ENCODE data around the gene LEF1.

LEF1 gene

DNA sequence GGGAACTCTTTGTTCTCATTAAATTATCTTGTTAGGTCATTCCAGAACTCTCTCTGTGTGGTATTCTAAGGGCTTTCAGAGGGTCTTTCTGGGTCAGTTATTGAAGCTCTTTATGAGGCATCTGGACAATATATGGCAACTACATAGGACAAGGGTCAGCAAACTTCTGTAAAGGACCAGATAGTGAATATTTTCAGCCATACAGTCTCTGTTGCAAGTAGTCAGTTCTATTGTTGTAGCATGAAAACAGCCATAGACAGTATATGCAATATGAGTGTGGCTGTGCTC is 143.9 kb downstream of the LEF1 start:
- TF ChIP-seq SIN3A (IDR thresholded peaks at IDR 0.05; ENCODE audit: borderline replicate concordance, insufficient read depth, low read length): no peak
- TF ChIP-seq POLR2AphosphoS5 (IDR thresholded peaks at IDR 0.05; ENCODE audit: low read depth, low read length): no peak

DNA sequence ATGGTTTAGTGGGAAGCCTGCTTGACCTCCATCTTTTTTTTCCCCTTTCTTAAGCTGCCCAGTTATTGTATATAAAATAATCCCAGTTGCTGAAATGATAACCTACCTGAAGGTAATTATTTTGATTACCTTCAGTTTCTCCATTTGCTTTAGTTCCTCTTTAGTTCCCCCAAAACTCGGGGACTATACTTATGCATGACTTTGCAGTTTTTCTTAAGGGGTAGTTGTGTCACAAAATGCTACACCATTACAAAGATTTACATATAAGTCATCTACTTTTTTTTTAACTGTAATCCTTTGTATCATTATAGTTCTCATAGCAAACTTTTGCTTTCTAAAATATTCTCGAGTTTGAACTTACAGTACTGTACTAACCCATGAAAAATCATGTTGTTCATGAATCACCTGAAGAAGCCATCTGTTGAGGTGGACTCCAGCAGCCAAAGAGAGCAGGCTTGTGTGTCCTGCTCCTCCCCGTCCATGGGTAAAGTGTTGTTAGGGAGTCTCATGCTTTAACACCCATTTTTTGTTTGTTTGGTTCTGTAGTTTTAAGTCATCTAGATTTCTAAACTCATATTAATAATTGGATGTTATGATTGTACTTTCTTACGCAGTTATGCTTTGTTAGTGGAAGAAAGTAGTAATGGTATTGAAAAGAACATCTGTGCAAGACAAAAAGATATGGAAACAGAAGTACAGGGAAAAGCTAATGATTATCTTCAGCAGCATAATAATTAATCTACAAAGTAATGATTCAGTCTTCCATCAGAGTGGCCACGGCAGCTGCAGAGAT is 144.5 kb downstream of the LEF1 start:
- TF ChIP-seq POLR2AphosphoS5 (IDR thresholded peaks at IDR 0.05; ENCODE audit: low read depth, low read length) (no peak), TAF1 (IDR thresholded peaks at IDR 0.05; ENCODE audit: borderline replicate concordance, insufficient read depth, low read length) (no peak), SIN3A (IDR thresholded peaks at IDR 0.05; ENCODE audit: borderline replicate concordance, insufficient read depth, low read length) (no peak), FOXP2 (optimal IDR thresholded peaks at IDR 0.05; ENCODE audit: borderline replicate concordance, extremely low read depth, extremely low read length, insufficient read depth) (no peak)
- TF ChIP-seq, protein P1, sequence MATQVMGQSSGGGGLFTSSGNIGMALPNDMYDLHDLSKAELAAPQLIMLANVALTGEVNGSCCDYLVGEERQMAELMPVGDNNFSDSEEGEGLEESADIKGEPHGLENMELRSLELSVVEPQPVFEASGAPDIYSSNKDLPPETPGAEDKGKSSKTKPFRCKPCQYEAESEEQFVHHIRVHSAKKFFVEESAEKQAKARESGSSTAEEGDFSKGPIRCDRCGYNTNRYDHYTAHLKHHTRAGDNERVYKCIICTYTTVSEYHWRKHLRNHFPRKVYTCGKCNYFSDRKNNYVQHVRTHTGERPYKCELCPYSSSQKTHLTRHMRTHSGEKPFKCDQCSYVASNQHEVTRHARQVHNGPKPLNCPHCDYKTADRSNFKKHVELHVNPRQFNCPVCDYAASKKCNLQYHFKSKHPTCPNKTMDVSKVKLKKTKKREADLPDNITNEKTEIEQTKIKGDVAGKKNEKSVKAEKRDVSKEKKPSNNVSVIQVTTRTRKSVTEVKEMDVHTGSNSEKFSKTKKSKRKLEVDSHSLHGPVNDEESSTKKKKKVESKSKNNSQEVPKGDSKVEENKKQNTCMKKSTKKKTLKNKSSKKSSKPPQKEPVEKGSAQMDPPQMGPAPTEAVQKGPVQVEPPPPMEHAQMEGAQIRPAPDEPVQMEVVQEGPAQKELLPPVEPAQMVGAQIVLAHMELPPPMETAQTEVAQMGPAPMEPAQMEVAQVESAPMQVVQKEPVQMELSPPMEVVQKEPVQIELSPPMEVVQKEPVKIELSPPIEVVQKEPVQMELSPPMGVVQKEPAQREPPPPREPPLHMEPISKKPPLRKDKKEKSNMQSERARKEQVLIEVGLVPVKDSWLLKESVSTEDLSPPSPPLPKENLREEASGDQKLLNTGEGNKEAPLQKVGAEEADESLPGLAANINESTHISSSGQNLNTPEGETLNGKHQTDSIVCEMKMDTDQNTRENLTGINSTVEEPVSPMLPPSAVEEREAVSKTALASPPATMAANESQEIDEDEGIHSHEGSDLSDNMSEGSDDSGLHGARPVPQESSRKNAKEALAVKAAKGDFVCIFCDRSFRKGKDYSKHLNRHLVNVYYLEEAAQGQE (IDR thresholded peaks at IDR 0.05; ENCODE audit: insufficient read depth in 1 of 2, low read depth in 2 of 2, low read length in 2 of 2): no peak

DNA sequence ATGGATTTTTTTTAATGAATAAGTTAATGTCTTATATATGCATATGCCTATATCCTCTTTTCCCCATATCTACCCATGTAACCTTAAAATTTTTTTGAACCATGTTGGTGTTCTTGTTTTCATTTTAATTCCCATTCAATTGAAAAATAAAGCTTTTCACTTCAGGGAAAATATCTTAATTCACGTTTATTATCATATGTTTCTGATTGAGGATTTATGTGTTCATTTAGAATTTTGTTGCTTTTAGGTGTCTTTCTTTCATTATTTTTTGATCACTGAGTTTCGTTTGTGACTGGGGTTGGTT is 149.9 kb downstream of the LEF1 start:
- no peak for TF ChIP-seq TAF1 (IDR thresholded peaks at IDR 0.05; ENCODE audit: borderline replicate concordance, insufficient read depth, low read length)

DNA sequence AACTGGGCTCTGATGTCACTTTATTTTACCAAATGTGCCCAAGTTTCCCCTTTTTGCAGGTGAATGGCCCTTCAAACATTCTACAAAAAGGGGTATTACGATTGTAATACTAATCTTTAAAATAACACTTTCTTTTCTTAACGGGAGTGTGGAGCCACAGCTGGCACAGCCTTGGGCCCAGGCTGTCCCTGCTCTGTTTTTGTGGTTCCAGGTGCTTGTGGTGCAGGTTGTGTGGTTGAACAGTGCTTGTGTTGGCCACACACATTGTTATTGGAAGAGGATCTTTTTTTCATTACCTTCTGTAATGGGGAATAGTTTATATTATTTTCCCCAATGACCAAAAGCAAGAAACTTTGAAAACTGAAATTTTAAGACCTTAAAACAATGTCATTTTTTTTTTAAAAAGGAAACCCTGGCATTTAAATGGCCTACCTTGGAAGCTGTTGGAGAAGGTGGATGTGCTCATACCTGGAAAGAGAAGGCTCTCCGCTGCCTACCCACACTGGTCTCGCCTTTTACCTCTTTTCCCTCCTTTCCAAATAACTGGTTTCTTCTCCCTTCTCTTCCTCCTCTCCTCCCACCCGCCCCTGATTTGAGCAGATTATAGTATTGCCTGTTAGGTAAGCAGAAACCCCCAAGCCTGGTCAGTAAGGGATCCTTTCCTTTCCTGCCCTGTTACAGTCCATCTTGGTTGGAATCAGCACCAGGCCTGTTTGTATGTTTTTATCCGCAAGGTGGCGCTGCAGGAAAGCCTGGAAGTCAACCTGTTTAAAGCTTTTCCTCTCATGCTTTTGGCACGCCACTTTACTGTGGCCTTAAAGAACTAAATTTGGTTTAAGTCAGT is 150.5 kb downstream of the LEF1 start:
- TF ChIP-seq, protein P1 (IDR thresholded peaks at IDR 0.05; ENCODE audit: insufficient read depth in 1 of 2, low read depth in 2 of 2, low read length in 2 of 2): no peak
- TF ChIP-seq POLR2AphosphoS5 (IDR thresholded peaks at IDR 0.05; ENCODE audit: low read depth, low read length): no peak
- no peak for TF ChIP-seq TAF1 (IDR thresholded peaks at IDR 0.05; ENCODE audit: borderline replicate concordance, insufficient read depth, low read length)
- TF ChIP-seq FOXP2 (optimal IDR thresholded peaks at IDR 0.05; ENCODE audit: borderline replicate concordance, extremely low read depth, extremely low read length, insufficient read depth): no peak
- TF ChIP-seq SIN3A (IDR thresholded peaks at IDR 0.05; ENCODE audit: borderline replicate concordance, insufficient read depth, low read length): no peak

DNA sequence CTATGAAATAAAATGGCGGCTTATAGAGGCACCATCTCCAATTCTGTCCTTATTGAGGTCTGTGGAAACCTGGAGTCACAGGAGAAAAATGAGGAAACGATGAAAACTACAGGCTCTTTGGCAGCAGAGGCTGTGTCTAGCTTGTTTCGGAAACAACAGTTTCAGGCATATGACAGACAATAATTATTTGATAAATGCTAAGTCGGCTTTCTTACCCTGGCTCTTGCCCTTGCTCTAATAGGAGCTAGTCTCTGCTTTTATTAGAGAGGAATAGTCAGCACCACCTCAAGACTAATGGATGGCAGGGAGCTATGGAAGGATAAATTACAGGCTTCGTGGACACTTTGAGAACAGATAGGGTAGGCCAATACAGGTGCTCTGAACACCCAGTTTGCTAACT is 154.8 kb downstream of the LEF1 start:
- TF ChIP-seq TAF1 (IDR thresholded peaks at IDR 0.05; ENCODE audit: borderline replicate concordance, insufficient read depth, low read length) (no peak), SIN3A (IDR thresholded peaks at IDR 0.05; ENCODE audit: borderline replicate concordance, insufficient read depth, low read length) (no peak), POLR2AphosphoS5 (IDR thresholded peaks at IDR 0.05; ENCODE audit: low read depth, low read length) (no peak), FOXP2 (optimal IDR thresholded peaks at IDR 0.05; ENCODE audit: borderline replicate concordance, extremely low read depth, extremely low read length, insufficient read depth) (no peak)
- TF ChIP-seq, protein P1 (IDR thresholded peaks at IDR 0.05; ENCODE audit: insufficient read depth in 1 of 2, low read depth in 2 of 2, low read length in 2 of 2): no peak

DNA sequence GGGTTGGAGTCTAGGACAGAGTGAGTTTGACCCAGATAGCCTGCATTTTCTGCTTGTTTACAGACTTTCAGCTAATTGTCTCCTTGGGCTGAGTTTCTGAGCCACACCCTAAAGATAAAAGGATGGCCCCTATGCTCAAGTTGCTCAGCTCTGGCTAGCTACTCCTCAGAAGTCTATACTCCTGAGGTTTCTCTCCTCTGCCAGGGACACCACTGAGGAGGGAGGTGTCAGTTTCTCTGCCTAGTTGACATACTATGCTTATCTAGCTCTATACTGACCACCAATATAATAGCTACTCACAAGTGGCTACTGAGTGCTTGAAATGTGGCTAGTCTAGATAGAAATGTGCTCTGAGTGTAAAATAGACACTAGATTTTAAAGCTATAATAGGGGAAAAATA is 155.4 kb downstream of the LEF1 start:
- no peak for TF ChIP-seq POLR2AphosphoS5 (IDR thresholded peaks at IDR 0.05; ENCODE audit: low read depth, low read length)
- TF ChIP-seq, protein P1 (IDR thresholded peaks at IDR 0.05; ENCODE audit: insufficient read depth in 1 of 2, low read depth in 2 of 2, low read length in 2 of 2): no peak
- no peak for TF ChIP-seq TAF1 (IDR thresholded peaks at IDR 0.05; ENCODE audit: borderline replicate concordance, insufficient read depth, low read length)
- TF ChIP-seq SIN3A (IDR thresholded peaks at IDR 0.05; ENCODE audit: borderline replicate concordance, insufficient read depth, low read length): no peak
- no peak for TF ChIP-seq FOXP2 (optimal IDR thresholded peaks at IDR 0.05; ENCODE audit: borderline replicate concordance, extremely low read depth, extremely low read length, insufficient read depth)

Data from PFSK-1 (cell line).